Measurements from ENCODE around the gene MATN1.

Gene MATN1

GRCh38 chr1:30719406-30720270 is 3.7 kb downstream of the MATN1 start:
- Mint-ChIP-seq H3K27ac (peak overlapping the region; percentile 98 to 99), H3K4me3 (peak overlapping the region; percentile 88 to 93), H3K36me3 (ENCODE audit: insufficient read depth) (peaks cover 32% of the 10 kb centered on the region), H3K9me3 (no peaks in the 10 kb centered on the region), H3K27me3 (no peaks in the 10 kb centered on the region), H3K4me1 (ENCODE audit: low read depth in 2 of 2) (peaks cover 10 to 26% of the 10 kb centered on the region in 2 donors)
- ATAC-seq (replicated peaks) (no peak), DNase-seq (no peak)

DNA sequence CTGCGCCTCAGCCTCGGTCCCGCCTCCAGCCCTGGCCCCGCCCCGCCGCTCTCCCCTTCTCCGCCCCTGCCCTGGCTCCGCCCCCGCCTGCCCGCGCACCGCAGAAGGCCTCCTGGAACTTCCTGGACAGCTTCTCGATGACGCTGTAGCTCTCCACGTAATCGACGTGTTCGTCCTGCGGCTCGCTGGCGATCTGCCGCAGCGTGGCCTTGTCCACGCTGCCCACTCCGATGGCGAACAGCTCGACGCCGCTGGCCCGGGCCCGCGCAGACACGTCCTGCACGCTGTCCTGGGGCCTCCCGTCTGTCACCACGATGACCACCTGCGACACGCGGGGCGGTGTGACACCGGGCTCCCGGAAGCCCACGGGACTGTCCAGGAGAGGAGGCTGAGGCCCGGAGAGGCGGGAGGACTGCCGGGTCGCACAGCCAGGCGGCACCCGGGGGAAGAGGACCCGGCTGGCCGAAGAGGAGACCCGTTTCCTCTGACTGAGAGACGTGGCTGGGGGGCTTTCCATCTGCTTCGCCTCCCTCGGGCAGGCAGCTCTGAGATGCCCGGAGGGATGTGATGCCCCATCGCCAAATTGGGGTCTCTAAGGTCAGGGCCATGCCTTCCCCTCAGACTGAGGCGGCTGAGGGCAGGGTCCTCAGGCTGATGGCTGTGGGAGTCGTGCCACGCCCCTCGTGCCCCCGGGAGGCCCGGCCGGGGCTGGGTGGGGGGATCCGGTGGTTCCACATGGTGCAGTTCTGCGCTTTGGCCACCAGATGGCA is 4.6 kb downstream of the MATN1 start:
- H3K27me3 Mint-ChIP-seq = no peaks in the 10 kb centered on the region
- DNase-seq = peak; percentile 82 to 97 (median 96)
- H3K9me3 Mint-ChIP-seq = no peaks in the 10 kb centered on the region
- H3K27ac Mint-ChIP-seq = peak overlapping the region; percentile 98 to 99
- ATAC-seq (replicated peaks) = peak; percentile 68
- H3K4me3 Mint-ChIP-seq = peak overlapping the region; percentile 88 to 93
- peaks cover 6 to 19% of the 10 kb centered on the region in 2 donors for H3K4me1 Mint-ChIP-seq (ENCODE audit: low read depth in 2 of 2)
- peaks cover 31% of the 10 kb centered on the region for H3K36me3 Mint-ChIP-seq (ENCODE audit: insufficient read depth)

DNA sequence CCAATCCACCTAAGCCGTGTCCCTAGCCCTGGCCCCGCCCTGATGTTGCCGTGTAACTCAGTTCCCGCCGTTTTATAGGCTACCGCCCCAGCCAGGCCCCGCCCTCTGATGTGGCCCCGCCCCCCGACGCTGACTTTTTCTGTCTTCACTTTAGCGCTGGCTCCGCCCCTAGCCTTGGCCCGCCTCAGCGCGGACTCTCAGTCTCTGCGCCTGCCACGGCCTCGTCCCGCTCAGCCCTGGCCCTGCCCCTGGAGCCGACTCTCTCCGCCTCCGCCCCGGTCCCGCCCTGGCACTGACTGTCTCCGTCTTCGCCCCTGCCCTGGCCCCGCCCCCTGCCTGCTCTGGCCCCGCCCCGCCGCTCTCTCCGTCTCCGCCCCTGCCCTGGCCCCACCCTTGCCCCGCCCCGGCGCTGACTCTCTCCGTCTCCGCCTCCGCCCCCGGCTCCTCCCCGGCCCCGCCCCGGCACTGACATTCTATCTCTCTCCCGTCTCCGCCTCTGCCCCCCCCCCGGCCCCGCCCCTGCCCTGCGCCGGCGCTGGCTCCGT is 5.2 kb downstream of the MATN1 start:
- Mint-ChIP-seq H3K4me3 (peak overlapping the region; percentile 88 to 93), H3K27me3 (peaks cover 0 to 3% of the 10 kb centered on the region in 2 donors), H3K4me1 (ENCODE audit: low read depth in 2 of 2) (peaks cover 4 to 18% of the 10 kb centered on the region in 2 donors), H3K9me3 (no peaks in the 10 kb centered on the region), H3K27ac (peak overlapping the region; percentile 98 to 99), H3K36me3 (ENCODE audit: insufficient read depth) (peaks cover 28% of the 10 kb centered on the region)
- DNase-seq (peak; percentile 97 to 99 (median 98)), ATAC-seq (replicated peaks) (peak; percentile 82)

- peak overlapping the region; percentile 40 to 93 for H3K4me3 Mint-ChIP-seq
- H3K27ac Mint-ChIP-seq = peak overlapping the region in 1 of 2 donors; percentile 15
- H3K36me3 Mint-ChIP-seq (ENCODE audit: insufficient read depth) = peaks cover 26% of the 10 kb centered on the region
- no peaks in the 10 kb centered on the region for H3K9me3 Mint-ChIP-seq
- no peak for DNase-seq
- peaks cover 4 to 16% of the 10 kb centered on the region in 2 donors for H3K4me1 Mint-ChIP-seq (ENCODE audit: low read depth in 2 of 2)
- ATAC-seq (replicated peaks) = no peak
- H3K27me3 Mint-ChIP-seq = peaks cover 10 to 18% of the 10 kb centered on the region in 2 donors
These were observed 6.7 kb downstream of the MATN1 start for GRCh38 chr1:30716646-30717045.

GRCh38 chr1:30715886-30716285 is 7.5 kb downstream of the MATN1 start:
- Mint-ChIP-seq H3K27ac (no peak overlapping the region), H3K36me3 (ENCODE audit: insufficient read depth) (peaks cover 21% of the 10 kb centered on the region)

GRCh38 chr1:30715216-30715615 is 8.2 kb downstream of the MATN1 start:
- Mint-ChIP-seq H3K27me3 (peaks cover 23 to 24% of the 10 kb centered on the region in 2 donors), H3K36me3 (ENCODE audit: insufficient read depth) (peaks cover 21% of the 10 kb centered on the region), H3K4me1 (ENCODE audit: low read depth in 2 of 2) (peaks cover 4 to 13% of the 10 kb centered on the region in 2 donors), H3K9me3 (no peaks in the 10 kb centered on the region), H3K4me3 (no peak overlapping the region), H3K27ac (no peak overlapping the region)
- DNase-seq (no peak), ATAC-seq (replicated peaks) (no peak)

More at GRCh38 chr1:30715886-30716285, 7.5 kb downstream of the MATN1 start:
- Mint-ChIP-seq H3K9me3 (no peaks in the 10 kb centered on the region), H3K4me1 (ENCODE audit: low read depth in 2 of 2) (peaks cover 4 to 13% of the 10 kb centered on the region in 2 donors), H3K27me3 (peaks cover 17 to 21% of the 10 kb centered on the region in 2 donors), H3K4me3 (no peak overlapping the region)
- ATAC-seq (replicated peaks) = no peak
- no peak for DNase-seq

- no peak overlapping the region for H3K27ac Mint-ChIP-seq
- H3K36me3 Mint-ChIP-seq (ENCODE audit: insufficient read depth) = peaks cover 21% of the 10 kb centered on the region
- ATAC-seq (replicated peaks) (no peak), DNase-seq (no peak)
- peaks cover 4 to 11% of the 10 kb centered on the region in 2 donors for H3K4me1 Mint-ChIP-seq (ENCODE audit: low read depth in 2 of 2)
- no peak overlapping the region for H3K4me3 Mint-ChIP-seq
- no peaks in the 10 kb centered on the region for H3K9me3 Mint-ChIP-seq
- H3K27me3 Mint-ChIP-seq = peaks cover 29 to 30% of the 10 kb centered on the region in 2 donors
These were observed 8.8 kb downstream of the MATN1 start for GRCh38 chr1:30714536-30715090.

GRCh38 chr1:30714025-30714424 is 9.4 kb downstream of the MATN1 start:
- DNase-seq (no peak), ATAC-seq (replicated peaks) (no peak)
- no peak overlapping the region for H3K27ac Mint-ChIP-seq
- H3K4me1 Mint-ChIP-seq (ENCODE audit: low read depth in 2 of 2) = peaks cover 4 to 8% of the 10 kb centered on the region in 2 donors
- H3K9me3 Mint-ChIP-seq = no peaks in the 10 kb centered on the region
- H3K36me3 Mint-ChIP-seq (ENCODE audit: insufficient read depth) = peaks cover 19% of the 10 kb centered on the region
- peaks cover 35 to 36% of the 10 kb centered on the region in 2 donors for H3K27me3 Mint-ChIP-seq
- no peak overlapping the region for H3K4me3 Mint-ChIP-seq

DNA sequence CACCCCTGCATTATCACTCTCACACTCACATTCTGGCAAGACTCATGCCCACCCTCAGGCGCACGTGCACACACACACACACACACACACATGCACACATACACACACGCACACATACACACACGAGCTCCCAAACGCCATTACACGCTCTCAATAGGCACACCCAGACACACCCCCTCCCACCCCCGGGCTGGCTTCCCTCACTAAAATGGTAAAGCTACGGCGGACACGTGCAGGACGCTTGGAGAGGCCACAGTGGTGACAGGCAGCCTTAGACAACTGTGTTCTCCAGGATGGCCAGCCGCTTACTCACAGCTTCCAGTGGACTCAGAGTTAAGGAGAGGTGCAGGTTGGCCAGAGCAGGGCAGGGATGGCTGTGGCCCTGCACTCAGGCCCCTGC is 10.1 kb downstream of the MATN1 start:
- ATAC-seq (replicated peaks) = no peak
- Mint-ChIP-seq H3K9me3 (no peaks in the 10 kb centered on the region), H3K27ac (no peak overlapping the region), H3K4me3 (no peak overlapping the region), H3K36me3 (ENCODE audit: insufficient read depth) (peaks cover 12% of the 10 kb centered on the region), H3K4me1 (ENCODE audit: low read depth in 2 of 2) (peaks cover 4 to 5% of the 10 kb centered on the region in 2 donors), H3K27me3 (peaks cover 42 to 43% of the 10 kb centered on the region in 2 donors)
- DNase-seq = no peak

- Mint-ChIP-seq H3K36me3 (ENCODE audit: insufficient read depth) (peaks cover 5% of the 10 kb centered on the region), H3K4me1 (ENCODE audit: low read depth in 2 of 2) (peaks cover 0 to 2% of the 10 kb centered on the region in 2 donors), H3K4me3 (no peak overlapping the region), H3K27me3 (peaks cover 46 to 50% of the 10 kb centered on the region in 2 donors), H3K9me3 (no peaks in the 10 kb centered on the region), H3K27ac (no peak overlapping the region)
- no peak for ATAC-seq (replicated peaks)
- DNase-seq = no peak
These were observed 10.8 kb downstream of the MATN1 start for GRCh38 chr1:30712583-30712982.

DNA sequence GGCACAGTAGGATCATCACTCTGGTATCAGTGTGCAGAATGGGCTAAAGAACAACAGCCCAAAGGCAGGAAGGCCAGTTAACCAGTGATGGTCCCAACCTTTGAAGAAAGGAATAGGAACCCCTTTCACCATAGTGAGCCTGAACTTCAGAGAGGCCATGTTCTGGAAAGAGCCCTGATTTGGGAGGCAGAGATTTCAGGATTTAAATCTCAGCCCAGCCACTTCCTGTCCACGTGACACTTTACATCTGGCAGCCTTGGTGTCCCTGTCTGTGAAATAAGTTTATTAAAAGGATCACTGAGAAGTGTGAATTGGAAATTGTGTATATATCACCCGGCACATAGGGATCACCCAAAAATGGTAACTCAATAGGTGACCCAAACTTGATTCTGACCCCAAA is 13.0 kb downstream of the MATN1 start:
- Mint-ChIP-seq H3K9me3 (no peaks in the 10 kb centered on the region), H3K4me3 (no peak overlapping the region), H3K27me3 (peaks cover 46 to 58% of the 10 kb centered on the region in 2 donors), H3K36me3 (ENCODE audit: insufficient read depth) (no peaks in the 10 kb centered on the region), H3K27ac (no peak overlapping the region), H3K4me1 (ENCODE audit: low read depth in 2 of 2) (peaks cover 0 to 2% of the 10 kb centered on the region in 2 donors)
- DNase-seq = no peak
- no peak for ATAC-seq (replicated peaks)

DNA sequence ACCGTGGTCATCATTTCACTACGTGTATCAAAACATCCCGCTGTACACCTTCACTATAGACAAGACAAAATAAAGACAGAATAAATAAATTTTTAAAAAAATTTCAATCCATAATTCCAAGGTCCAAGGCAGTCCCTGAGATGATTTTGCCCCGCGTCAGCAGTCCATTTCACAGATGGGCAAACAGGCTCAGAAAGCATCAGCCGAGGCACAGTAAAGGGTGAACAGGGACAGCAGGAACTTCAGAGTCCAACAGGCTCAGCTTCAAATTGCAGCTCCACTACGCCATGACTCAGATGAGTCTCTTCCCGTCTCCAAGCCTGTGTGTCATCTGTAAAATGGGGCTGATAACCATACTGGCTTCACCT is 15.0 kb downstream of the MATN1 start:
- Mint-ChIP-seq H3K36me3 (ENCODE audit: insufficient read depth) (no peaks in the 10 kb centered on the region), H3K4me1 (ENCODE audit: low read depth in 2 of 2) (peaks cover 0 to 2% of the 10 kb centered on the region in 2 donors), H3K27me3 (peaks cover 45 to 58% of the 10 kb centered on the region in 2 donors), H3K27ac (no peak overlapping the region), H3K4me3 (no peak overlapping the region), H3K9me3 (no peaks in the 10 kb centered on the region)
- DNase-seq (no peak), ATAC-seq (replicated peaks) (no peak)
